HepG2 (cell line): ENCODE data around the gene S1PR2. TPM values are rescaled to one million over a fixed set of nuclear protein-coding genes. Genes with fewer than 3 reads are reported as not detected.

Source experiments
- ATAC-seq: fragments of 200-7000 bp; cut with Tn5 transposase; 3 replicates; pipeline ENCODE4 v1.9.1; 2020; ENCODE audit warnings: mild to moderate bottlenecking, moderate library complexity
- BruUV-seq: library from RNA; stranded (reverse); fragments of 400-500 nt; replicated peaks from 2 replicates; lab custom pipeline; 2021; lab: Mats Ljungman, UMichigan
- CTCF ChIA-PET: fragments of 300-600 bp; formaldehyde crosslinking; extraction: SDS; loops from one replicate; lab custom pipeline; 2021; ENCODE audit warnings: low total read pairs, inconsistent platforms, low intra/inter-chr PET ratio; lab: Yijun Ruan, JAX
- POLR2A ChIA-PET: fragments of 350-600 bp; sonication (Branson Sonifier 250); formaldehyde crosslinking; loops from one replicate; lab custom pipeline; 2020; ENCODE audit warnings: antibody characterized with exemption, inconsistent platforms; lab: Yijun Ruan, JAX
- DNase-seq: peaks from one replicate; pipeline ENCODE4 v3.0.0-alpha.2; 2015; ENCODE audit warnings: low spot score
- FAIRE-seq: peaks from 3 replicates; lab custom pipeline; 2011; peaks lifted over from hg19 to GRCh38; lab: Jason Lieb, UNC
- H2AFZ ChIP-seq: one replicate; pipeline ENCODE4 v1.6.1; 2011; ENCODE audit warnings: low read length, inconsistent platforms
- H3K27ac ChIP-seq: fragments of 300-600 bp; 3 replicates; pipeline ENCODE4 v1.8.0; 2011; ENCODE audit warnings: mixed run types, mild to moderate bottlenecking, mixed read lengths, low read length, inconsistent platforms; ENCODE audit not compliant: insufficient read depth; ENCODE audit errors: extremely low read length
- H3K27me3 ChIP-seq, 2 experiments: fragments of 200-600 bp in 1 of 2; 2 replicates in 1 of 2; 3 replicates in 1 of 2; pipeline versions ENCODE4 v1.6.0 to v1.8.0; 2011; ENCODE audit warnings: low read length in 2 of 2, mild to moderate bottlenecking in 2 of 2, moderate library complexity in 2 of 2, inconsistent platforms in 1 of 2; ENCODE audit not compliant: insufficient read depth in 2 of 2, control insufficient read depth in 1 of 2
- H3K36me3 ChIP-seq, 2 experiments: fragments of 200-600 bp in 1 of 2; replicated peaks in 1 of 2; 2 replicates in 1 of 2; 3 replicates in 1 of 2; pipeline versions ENCODE4 v1.5.1 to v1.8.0; 2011; ENCODE audit warnings: low read length in 2 of 2, inconsistent platforms in 1 of 2; ENCODE audit not compliant: insufficient read depth in 2 of 2, control insufficient read depth in 1 of 2
- H3K4me1 ChIP-seq: 2 replicates; pipeline ENCODE4 v1.5.1; 2012; ENCODE audit warnings: low read length, inconsistent platforms; ENCODE audit not compliant: insufficient read depth
- H3K4me2 ChIP-seq: 2 replicates; pipeline ENCODE4 v1.6.0; 2011; ENCODE audit warnings: low read depth, low read length, inconsistent platforms
- H3K4me3 ChIP-seq, 3 experiments: fragments of 200-600 bp in 1 of 3; sonication (generic), shearing (Covaris generic) in 1 of 3; replicated peaks in 1 of 3; 2 replicates each; pipeline ENCODE4 v1.5.1; 2011 to 2016; ENCODE audit warnings: low read length in 3 of 3, inconsistent platforms in 2 of 3, low read depth in 2 of 3, mild to moderate bottlenecking in 2 of 3, control low read depth in 1 of 3, mixed read lengths in 1 of 3; ENCODE audit not compliant: insufficient read depth in 1 of 3
- H3K79me2 ChIP-seq: one replicate; pipeline ENCODE4 v1.6.1; 2011; ENCODE audit warnings: low read length, inconsistent platforms; ENCODE audit not compliant: insufficient read depth
- H3K9ac ChIP-seq: 2 replicates; pipeline ENCODE4 v1.6.0; 2011; ENCODE audit warnings: mild to moderate bottlenecking, low read depth, low read length, inconsistent platforms; ENCODE audit not compliant: insufficient read depth
- H3K9me3 ChIP-seq: 2 replicates; pipeline ENCODE4 v1.5.1; 2012; ENCODE audit warnings: mild to moderate bottlenecking, low read length
- H4K20me1 ChIP-seq: 2 replicates; pipeline ENCODE4 v1.6.0; 2011; ENCODE audit warnings: inconsistent platforms, mild to moderate bottlenecking, low read length, moderate library complexity; ENCODE audit not compliant: insufficient read depth
- MAFF ChIP-seq: IDR thresholded peaks from 2 replicates; pipeline ENCODE4 v1.6.1; 2011; ENCODE audit warnings: low read depth, low read length, improper control_type of control experiment
- ZFP1 ChIP-seq: IDR thresholded peaks from 2 replicates; pipeline ENCODE4 v1.6.1; 2016
- ZFP36 ChIP-seq: fragments of 150-350 bp; IDR thresholded peaks from 2 replicates; pipeline ENCODE4 v1.6.1; 2018; ENCODE audit warnings: borderline replicate concordance, low read length, low read depth; ENCODE audit not compliant: partially characterized antibody
- ZNF639 ChIP-seq: conservative IDR thresholded peaks from 2 replicates; pipeline ENCODE4 v1.6.1; 2018; ENCODE audit warnings: missing genetic modification reagents
- ZNF761 ChIP-seq: sonication (generic); formaldehyde crosslinking; conservative IDR thresholded peaks from 2 replicates; pipeline ENCODE4 v1.4.0; 2020; ENCODE audit warnings: mild to moderate bottlenecking, missing genetic modification reagents
- WGBS: methylation state at CpG from one replicate; pipeline ENCODE4 v1.1.6; 2017; ENCODE audit warnings: low lambda C conversion rate; 5-methylcytosine and 5-hydroxymethylcytosine counted together
- in situ Hi-C: cut with HindIII; loops from 2 replicates; pipeline ENCODE4 v1.10.0; 2017; ENCODE audit warnings: low pct_unique_long_range_greater_than_20kb; ENCODE audit not compliant: extremely low pct_ligation_motif_present
- intact Hi-C: fragments of 100-400 bp; cut with micrococcal nuclease; formaldehyde crosslinking; loops from one replicate; pipeline ENCODE4 v1.10.0; 2022; ENCODE audit not compliant: unreplicated experiment
- polyA plus RNA-seq, 8 experiments: library from polyadenylated mRNA; depleted of rRNA in 3 of 8; stranded (reverse) in 7 of 8; unstranded in 1 of 8; fragments of >200 nt; fragmentation: Illumina TruSeq in 4 of 8; extraction: Trizol in 4 of 8; gene quantifications; 2 replicates each; pipeline versions ENCODE4 v1.2.1 to v1.2.3, GENCODE V29; 2011 to 2016; ENCODE audit warnings: low read depth in 4 of 8, missing spikeins in 1 of 8, mixed read lengths in 1 of 8; ENCODE audit not compliant: insufficient read depth in 1 of 8
- total RNA-seq, 5 experiments: library from RNA; depleted of rRNA; stranded (reverse); fragments of >200 nt; fragmentation: Illumina TruSeq; extraction: Trizol; gene quantifications; 2 replicates each; pipeline ENCODE4 v1.2.3, GENCODE V29; 2016; ENCODE audit warnings: low read depth in 1 of 5
- TF ChIP-seq, protein P1 (sequence below): sonication (generic); formaldehyde crosslinking; IDR thresholded peaks from 2 replicates; pipeline ENCODE4 v1.8.0; 2022; ENCODE audit warnings: missing genetic modification reagents, low read depth, mild to moderate bottlenecking, borderline replicate concordance

Gene S1PR2
- total and polyA plus RNA-seq, 2 of the 13 experiments (the other 11 are each of a cell fraction or from before 2014, with no cell fraction given) = 0.91 to 1.3 TPM

GRCh38 chr19:10223488-10224213, 7.5 kb downstream of the S1PR2 start:
- ATAC-seq = no peak
- intact Hi-C loops = no loop called here
- CTCF ChIA-PET = no interaction called here

More at GRCh38 chr19:10223488-10224213, 7.5 kb downstream of the S1PR2 start:
- no peak overlapping the region for H3K9ac ChIP-seq
- H3K9me3 ChIP-seq = no peaks in the 10 kb centered on the region
- H3K27me3 ChIP-seq = no peaks in the 10 kb centered on the region; a peak in 1 of 5 replicates
- H3K4me1 ChIP-seq = peaks cover 23% of the 10 kb centered on the region
- BruUV-seq = no TSS peak
- H3K27ac ChIP-seq = no peak overlapping the region
- H3K79me2 ChIP-seq = no peaks in the 10 kb centered on the region
- WGBS = 91% methylated on average over 27 of the region's 28 CpGs
- H3K4me2 ChIP-seq = no peak overlapping the region
- FAIRE-seq = no peak
- H3K36me3 ChIP-seq = no peaks in the 10 kb centered on the region
- in situ Hi-C loops = no loop called here
- no peak for TF ChIP-seq MAFF
- no peak for TF ChIP-seq ZFP1 (CRISPR knock-in tag)
- no peak for TF ChIP-seq ZFP36
- TF ChIP-seq, protein P1, sequence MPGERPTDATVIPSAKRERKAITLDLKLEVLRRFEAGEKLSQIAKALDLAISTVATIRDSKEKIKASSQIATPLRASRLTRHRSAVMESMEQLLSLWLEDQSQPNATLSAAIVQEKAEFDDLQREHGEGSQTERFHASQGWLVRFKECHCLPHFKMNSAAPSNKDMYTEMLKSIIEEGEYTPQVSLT (CRISPR knock-in tag) = no peak
- TF ChIP-seq ZNF761 (CRISPR knock-in tag) = no peak
- TF ChIP-seq ZNF639 = no peak
- DNase-seq = no peak
- no peaks in the 10 kb centered on the region for H4K20me1 ChIP-seq
- POLR2A ChIA-PET = no interaction called here
- no peak overlapping the region for H3K4me3 ChIP-seq
- no peak overlapping the region for H2AFZ ChIP-seq
